HG03196 (cell line): Measurements from ENCODE around the gene MFAP4.

Experiments used
- ATAC-seq: cut with Tn5 transposase; IDR thresholded peaks from one replicate; pipeline ENCODE4 v1.9.1; 2021; ENCODE audit not compliant: unreplicated experiment

MFAP4 gene

GRCh38 chr17:19338031-19338990 is 48.7 kb downstream of the MFAP4 start:
- ATAC-seq = no peak

- ATAC-seq = no peak
These were observed 49.3 kb downstream of the MFAP4 start for GRCh38 chr17:19337712-19338023.

GRCh38 chr17:19336938-19337711 is 49.9 kb downstream of the MFAP4 start:
- ATAC-seq = no peak

GRCh38 chr17:19335951-19336631 is 50.9 kb downstream of the MFAP4 start:
- ATAC-seq = no peak

DNA sequence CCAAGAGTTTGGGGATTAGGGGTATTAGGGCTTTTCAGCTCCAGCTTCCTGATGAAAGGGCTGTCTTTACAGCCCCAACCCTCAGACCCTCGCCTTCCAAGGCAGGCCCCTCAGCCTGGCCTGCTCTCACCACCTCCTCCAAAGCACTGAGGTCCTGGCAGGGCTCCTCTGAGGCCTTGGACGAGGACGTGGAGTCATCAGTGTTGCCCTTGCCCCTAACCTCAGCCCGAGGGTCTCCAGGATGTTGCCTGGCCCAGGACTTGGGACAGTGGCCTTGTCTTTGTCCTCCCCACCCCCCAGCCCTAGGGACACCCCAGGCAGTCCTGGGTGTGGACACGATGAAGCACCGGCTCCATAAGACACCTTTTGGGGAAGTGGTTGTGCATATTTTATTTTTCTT is 52.7 kb downstream of the MFAP4 start:
- no peak for ATAC-seq

- ATAC-seq = no peak
These were observed 53.2 kb downstream of the MFAP4 start for GRCh38 chr17:19333736-19334290.
